ENCODE results near the gene SHMT2.

- TF ChIP-seq CTCF (conservative IDR thresholded peaks at IDR 0.05; ENCODE audit: low read depth in 2 of 2) = no peak
- peak; percentile 39 for TF ChIP-seq EZH2 (IDR thresholded peaks at IDR 0.05; ENCODE audit: low read depth, unreplicated experiment)
- TF ChIP-seq ZNF462 (CRISPR knock-in tag; IDR thresholded peaks at IDR 0.05) = no peak
These were observed 7.5 kb downstream of the SHMT2 start for GRCh38 chr12:57236925-57237595.
